ENCODE results near the gene JPH4. TPM values are rescaled to one million over a fixed set of nuclear protein-coding genes. Genes with fewer than 3 reads are reported as not detected.
"Not testable (repeated sequence)": the region's sequence is repeated elsewhere in the genome, so short reads cannot be mapped to it uniquely, and the experiment has no call there.

JPH4 gene
- total RNA-seq, 1 donor from 2014 or later = not detected

- DNase-seq (ENCODE audit: extremely low read depth, low read depth, low spot score) = not testable (repeated sequence)
These were observed 31.0 kb upstream of the JPH4 start for GRCh38 chr14:23609411-23610089.

DNA sequence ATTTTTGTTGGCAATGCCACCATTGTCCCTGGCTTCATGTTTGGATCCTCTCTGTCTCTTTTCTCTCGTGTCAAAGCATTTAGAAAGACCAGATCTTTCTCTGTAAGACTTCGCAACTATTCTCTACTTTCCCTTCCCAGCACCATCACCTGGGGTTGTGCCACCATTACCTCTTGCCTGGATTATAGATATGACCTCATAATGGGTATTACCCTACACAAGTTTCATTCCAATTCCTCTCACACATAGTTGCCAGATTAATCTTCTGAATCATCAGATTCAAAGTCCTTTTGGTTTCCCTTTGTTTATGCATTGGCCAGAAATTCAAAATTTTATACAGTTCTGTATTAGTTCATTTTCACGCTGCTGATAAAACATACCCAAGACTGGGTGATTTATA is 30.4 kb upstream of the JPH4 start:
- DNase-seq (ENCODE audit: extremely low read depth, low read depth, low spot score) = no peak

GRCh38 chr14:23608454-23608853 is 29.9 kb upstream of the JPH4 start:
- DNase-seq (ENCODE audit: extremely low read depth, low read depth, low spot score) = no peak

- DNase-seq (ENCODE audit: extremely low read depth, low read depth, low spot score) = no peak
These were observed 27.5 kb upstream of the JPH4 start for GRCh38 chr14:23605931-23606585.

DNA sequence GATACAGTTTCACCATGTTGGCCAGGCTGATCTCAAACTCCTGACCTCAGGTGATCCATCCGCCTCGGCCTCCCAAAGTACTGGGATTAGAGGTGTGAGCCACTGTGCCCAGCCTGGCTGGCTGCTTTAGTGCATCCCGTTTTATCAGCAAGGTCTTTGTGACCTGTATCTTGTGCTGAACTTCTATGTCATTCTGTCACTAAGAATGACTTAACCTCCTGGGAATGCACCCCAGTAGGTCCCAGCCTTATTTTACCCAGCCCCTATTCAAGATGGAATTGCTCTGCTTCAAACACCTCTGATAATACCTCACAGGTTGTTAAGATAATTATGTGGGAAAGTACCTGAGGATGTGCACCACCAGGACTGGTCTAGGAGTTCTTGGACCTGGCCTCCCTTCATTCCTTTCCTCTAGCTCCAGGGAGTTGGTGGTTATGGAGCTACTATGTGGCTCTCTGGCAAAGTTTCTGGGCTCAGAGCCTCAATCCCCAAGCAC is 26.1 kb upstream of the JPH4 start:
- DNase-seq (ENCODE audit: extremely low read depth, low read depth, low spot score) = no peak

DNA sequence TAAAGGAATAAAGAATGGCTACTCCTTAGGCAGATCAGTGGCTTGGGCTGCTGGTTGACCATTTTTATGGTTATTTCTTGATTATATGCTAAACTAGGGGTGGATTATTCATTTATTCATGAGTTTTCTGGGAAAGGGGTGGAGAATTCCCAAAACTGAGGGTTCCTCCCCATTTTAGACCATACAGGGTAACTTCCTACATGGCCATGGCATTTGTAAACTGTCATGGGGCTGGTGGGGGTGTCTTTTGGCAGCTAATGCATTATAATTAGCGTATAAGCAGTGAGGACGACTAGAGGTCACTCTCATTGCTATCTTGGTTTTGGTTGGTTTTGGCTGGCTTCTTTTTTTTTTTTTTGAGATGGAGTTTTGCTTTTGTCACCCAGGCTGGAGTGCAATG is 25.6 kb upstream of the JPH4 start:
- DNase-seq (ENCODE audit: extremely low read depth, low read depth, low spot score) = no peak

DNA sequence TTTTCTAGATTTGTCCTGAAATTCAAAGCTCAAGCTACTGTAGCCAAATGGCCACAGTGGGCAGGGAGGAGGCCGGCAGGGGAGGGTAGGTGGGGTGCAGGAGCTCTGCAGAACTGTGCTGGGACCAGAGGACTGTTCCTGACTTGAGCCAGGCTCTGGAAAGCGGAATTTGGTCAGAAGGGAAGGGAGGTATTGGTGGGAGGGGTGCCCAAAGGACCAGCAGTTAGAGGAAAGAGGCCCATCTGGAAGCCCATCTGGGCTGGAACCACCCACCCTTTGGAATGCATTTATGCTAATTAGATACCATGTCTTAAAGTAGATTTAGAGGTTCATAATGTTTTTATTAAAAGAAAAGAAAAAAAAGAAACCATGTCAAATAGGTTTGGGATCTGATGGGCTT is 24.5 kb upstream of the JPH4 start:
- no peak for DNase-seq (ENCODE audit: extremely low read depth, low read depth, low spot score)

DNA sequence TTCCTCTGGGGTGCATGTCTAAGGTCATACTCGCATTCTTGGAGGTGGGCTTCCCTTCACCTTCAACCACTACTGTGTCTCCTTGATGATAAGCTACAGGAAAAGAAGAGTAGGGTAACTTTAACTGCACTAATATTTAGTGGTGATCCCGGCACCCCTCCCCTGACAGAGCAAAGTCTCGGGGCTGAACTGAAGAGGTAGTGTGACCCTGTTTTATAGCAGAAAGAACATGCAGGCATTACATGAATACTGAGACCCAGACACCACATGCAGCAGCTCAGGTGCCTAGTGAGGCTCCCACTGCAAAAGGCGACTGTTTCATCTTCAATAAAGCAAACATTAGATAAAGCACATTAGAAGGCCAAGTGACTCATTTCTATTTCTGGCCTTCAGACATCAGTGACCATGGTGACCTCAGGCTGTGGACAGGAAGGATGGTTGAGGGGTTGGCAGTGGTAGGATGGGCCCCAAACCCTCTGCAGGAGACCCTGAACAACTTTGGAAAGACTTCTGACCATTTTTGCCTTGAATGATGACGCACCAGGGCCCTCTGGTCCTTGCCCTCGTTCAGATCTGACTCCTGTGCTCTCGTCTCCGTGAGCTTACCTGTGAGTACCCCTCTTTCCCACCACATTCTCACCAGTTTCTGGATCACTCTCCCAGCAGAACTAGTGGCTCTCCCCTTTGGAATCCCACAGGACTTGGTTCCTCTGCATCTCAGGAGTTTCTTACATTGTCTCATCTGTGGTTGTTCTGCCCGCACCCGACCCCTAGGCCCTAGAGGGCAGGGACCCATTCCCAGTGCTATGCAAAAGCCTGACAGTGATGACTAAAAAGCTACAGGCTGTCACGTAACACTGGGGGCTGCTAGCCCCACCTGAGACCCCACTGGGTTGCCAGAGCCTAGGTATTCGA is 23.8 kb upstream of the JPH4 start:
- DNase-seq (ENCODE audit: extremely low read depth, low read depth, low spot score) = no peak

GRCh38 chr14:23601845-23602180 is 23.2 kb upstream of the JPH4 start:
- no peak for DNase-seq (ENCODE audit: extremely low read depth, low read depth, low spot score)

GRCh38 chr14:23601424-23601823 is 22.8 kb upstream of the JPH4 start:
- DNase-seq (ENCODE audit: extremely low read depth, low read depth, low spot score) = no peak

GRCh38 chr14:23600806-23601205 is 22.2 kb upstream of the JPH4 start:
- no peak for DNase-seq (ENCODE audit: extremely low read depth, low read depth, low spot score)

DNA sequence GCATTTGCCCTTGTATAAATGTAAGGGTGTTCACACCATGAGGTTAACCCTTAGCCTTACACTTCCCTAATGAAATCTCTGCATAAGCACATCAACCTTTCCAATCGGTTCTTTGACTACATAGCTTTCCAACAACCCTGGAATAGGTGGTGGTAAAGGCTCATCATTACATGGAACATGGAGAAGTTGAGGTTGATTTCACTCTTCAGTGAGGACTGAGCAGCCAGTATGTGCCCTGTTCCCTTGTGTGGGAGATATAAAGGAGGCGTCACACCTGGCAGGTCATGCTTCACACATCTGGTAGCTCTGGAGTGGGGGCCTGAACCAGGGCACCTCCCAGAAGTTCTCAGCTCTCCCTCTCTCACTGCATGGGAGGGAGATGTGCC is 21.7 kb upstream of the JPH4 start:
- DNase-seq (ENCODE audit: extremely low read depth, low read depth, low spot score) = no peak

- DNase-seq (ENCODE audit: extremely low read depth, low read depth, low spot score) = not testable (repeated sequence)
These were observed 15.6 kb upstream of the JPH4 start for GRCh38 chr14:23594191-23594590.

GRCh38 chr14:23590198-23590597 is 11.6 kb upstream of the JPH4 start:
- DNase-seq (ENCODE audit: extremely low read depth, low read depth, low spot score) = no peak

DNA sequence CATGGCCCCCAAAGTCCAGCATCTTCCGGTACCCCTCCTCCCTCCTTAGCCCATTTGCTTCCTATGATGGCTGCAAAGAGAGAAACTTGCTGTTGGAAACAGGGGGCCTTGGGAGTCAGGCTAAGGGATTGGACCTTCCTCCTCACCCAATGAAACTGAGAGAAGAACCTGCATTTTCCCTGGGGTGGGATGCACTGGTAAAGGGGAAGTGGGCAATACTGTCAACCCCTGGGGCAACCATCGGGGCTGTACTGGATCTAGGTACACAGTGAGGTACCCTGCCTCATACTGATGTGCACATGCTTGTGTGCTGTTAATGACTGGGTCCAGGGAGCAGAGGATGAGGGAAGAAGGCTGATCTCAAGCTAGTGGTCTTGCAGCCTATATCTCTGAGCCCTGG is 11.0 kb upstream of the JPH4 start:
- no peak for DNase-seq (ENCODE audit: extremely low read depth, low read depth, low spot score)

DNA sequence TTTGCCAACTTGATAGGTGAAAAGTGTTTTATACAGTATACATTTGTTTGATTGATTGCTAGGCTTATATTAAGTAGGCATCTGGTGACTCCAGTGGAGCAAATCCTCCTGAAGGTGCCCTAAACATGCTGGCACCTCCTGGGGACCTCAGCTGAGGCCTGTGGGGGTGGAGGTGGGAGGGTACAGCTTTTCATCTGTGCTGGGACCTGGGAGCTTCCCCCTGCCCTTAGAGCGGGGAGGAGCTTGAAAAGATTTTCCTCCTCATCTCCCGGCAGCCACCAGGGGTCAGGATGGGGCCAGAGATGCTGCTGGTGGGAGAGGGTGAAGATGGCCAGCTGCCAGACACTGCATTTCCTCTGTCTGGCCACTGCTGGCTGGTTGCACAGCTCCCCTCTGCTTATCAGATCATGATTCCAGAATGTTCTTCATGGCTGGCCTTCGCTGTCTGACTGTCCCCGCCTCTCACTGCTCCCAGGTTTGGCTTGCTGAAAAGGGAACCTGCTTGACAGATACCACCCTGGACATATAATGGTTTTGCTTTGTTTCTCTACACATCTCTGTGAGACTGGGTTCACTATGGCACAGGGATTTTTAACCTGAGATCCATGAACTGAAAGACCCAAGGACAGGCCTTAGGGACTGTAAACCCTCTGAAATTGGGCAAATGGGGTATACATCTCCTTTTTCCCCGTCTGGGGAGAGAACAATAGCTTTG is 10.5 kb upstream of the JPH4 start:
- DNase-seq (ENCODE audit: extremely low read depth, low read depth, low spot score) = peak; percentile 33

- DNase-seq (ENCODE audit: extremely low read depth, low read depth, low spot score) = not testable (repeated sequence)
These were observed 6.1 kb upstream of the JPH4 start for GRCh38 chr14:23584527-23585203.

DNA sequence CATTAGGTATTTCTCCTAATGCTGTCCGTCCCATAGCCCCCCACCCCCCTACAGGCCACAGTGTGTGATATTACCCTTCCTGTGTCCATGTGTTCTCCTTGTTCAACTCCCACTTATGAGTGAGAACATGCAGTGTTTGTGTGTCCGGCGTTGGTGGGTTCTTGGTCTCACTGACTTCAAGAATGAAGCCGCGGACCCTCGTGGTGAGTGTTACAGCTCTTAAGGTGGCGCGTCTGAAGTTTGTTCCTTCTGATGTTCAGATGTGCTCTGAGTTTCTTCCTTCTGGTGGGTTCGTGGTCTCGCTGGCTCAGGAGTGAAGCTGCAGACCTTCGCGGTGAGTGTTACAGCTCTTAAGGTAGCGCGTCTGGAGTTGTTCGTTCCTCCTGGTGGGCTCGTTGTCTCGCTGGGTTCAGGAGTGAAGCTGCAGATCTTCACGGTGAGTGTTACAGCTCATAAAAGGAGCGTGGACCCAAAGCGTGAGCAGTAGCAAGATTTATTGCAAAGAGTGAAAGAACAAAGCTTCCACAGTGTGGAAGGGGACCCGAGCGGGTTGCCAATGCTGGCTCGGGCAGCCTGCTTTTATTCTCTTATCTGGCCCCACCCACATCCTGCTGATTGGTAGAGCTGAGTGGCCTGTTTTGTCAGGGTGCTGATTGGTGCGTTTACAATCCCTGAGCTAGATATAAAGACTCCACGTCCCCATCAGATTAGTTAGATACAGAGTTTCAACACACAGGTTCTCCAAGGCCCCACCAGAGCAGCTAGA is 5.4 kb upstream of the JPH4 start:
- not testable (repeated sequence) for DNase-seq (ENCODE audit: extremely low read depth, low read depth, low spot score)

DNA sequence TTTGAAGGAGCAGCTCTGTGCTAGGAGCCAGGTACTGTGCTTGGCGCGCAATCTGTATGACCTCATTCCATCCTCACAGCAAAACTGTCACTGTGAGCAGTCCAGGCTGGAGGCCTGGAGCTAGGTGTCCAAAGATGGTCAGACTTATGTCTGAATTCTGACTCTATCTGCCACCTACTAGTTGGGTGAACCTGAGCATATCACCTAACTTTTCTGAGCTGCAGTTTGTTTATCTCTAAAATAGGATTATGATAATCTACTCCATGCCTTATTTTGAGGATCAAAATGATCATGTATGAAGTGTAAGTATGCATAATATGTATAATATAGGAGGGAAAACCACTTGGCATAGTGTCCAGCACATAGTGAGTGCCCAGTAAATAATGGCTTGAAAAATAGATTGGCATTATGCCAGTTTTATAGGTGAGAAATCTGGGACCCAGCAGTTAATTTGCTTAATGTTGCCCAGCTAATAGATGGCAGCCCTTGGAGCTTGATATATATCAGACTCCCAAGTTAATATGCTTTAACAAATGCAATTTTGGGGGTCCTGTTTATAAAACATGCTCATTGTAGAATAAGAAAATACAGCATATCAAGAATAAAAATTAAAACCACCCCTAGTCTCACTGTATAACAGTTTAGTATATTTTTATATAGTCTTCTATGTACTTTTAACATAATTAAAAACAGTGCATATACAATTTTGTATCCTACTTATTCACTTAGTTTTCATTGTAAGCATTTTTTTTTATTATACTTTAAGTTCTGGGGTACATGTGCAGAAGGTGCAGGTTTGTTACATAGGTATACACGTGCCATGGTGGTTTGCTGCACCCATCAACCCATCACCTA is 4.5 kb upstream of the JPH4 start:
- no peak for DNase-seq (ENCODE audit: extremely low read depth, low read depth, low spot score)

Data from glomerular endothelial cell (primary cell).